ENCODE measurements around the gene IL11. TPM values are rescaled to one million over a fixed set of nuclear protein-coding genes. Genes with fewer than 3 reads are reported as not detected.
A peak's percentile ranks its signal among the peaks of the same experiment; 100 is the strongest.

The IL11 gene
- total and polyA plus RNA-seq, 5 experiments from 2014 or later = 0.21 TPM; not detected in 4

DNA sequence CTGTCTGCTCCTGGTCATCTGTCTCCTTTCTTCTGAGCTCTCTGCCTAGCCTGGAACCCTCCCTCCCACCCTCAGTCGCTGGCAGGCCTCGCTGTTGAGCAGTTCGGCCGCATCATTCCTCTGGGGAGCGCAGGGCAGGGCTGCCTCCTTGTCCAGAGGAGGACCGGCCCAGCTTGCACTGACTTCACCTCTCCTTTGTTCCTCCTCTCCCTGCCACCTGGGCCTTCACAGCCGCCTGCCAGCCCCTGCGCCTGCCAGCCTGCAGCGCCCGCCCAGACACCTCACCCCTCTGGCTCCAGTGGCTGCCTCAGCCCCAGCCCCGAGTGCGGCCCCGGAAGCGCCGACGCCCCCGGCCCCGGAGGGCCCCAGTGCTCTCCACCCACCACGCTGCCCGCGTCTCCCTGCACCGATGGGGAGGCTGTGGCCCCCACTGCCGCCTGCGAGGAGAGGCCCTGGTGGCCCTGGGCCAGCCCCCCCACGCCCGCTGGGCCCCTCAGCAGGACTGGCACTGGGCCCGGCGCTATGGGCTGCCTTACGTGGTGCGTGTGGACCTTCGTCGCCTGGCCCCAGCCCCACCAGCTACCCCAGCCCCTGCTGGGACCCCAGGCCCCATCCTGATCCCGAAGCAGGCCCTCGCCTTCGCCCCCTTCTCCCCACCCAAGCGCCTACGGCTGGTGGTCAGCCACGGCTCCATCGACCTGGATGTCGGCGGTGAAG lies 23.4 kb downstream of the IL11 start:
- Mint-ChIP-seq H3K36me3 (peaks cover 0 to 18% (median 9%) of the 10 kb centered on the region in 3 donors), H3K27me3 (peaks cover 0 to 23% (median 12%) of the 10 kb centered on the region in 5 donors), H3K4me3 (no peak overlapping the region), H3K27ac (no peak overlapping the region), H3K4me1 (peaks cover 2 to 17% (median 10%) of the 10 kb centered on the region in 4 donors), H3K9me3 (no peaks in the 10 kb centered on the region)
- POLR2A ChIA-PET = interaction anchor here (0.6 to 1.1 kb wide), 2 partner anchors 10 to 74 kb away, joined by 3 read pairs; no protein-coding TSS in a partner anchor
- DNase-seq (no peak), ATAC-seq (peak in 1 of 2 donors; percentile 10)

DNA sequence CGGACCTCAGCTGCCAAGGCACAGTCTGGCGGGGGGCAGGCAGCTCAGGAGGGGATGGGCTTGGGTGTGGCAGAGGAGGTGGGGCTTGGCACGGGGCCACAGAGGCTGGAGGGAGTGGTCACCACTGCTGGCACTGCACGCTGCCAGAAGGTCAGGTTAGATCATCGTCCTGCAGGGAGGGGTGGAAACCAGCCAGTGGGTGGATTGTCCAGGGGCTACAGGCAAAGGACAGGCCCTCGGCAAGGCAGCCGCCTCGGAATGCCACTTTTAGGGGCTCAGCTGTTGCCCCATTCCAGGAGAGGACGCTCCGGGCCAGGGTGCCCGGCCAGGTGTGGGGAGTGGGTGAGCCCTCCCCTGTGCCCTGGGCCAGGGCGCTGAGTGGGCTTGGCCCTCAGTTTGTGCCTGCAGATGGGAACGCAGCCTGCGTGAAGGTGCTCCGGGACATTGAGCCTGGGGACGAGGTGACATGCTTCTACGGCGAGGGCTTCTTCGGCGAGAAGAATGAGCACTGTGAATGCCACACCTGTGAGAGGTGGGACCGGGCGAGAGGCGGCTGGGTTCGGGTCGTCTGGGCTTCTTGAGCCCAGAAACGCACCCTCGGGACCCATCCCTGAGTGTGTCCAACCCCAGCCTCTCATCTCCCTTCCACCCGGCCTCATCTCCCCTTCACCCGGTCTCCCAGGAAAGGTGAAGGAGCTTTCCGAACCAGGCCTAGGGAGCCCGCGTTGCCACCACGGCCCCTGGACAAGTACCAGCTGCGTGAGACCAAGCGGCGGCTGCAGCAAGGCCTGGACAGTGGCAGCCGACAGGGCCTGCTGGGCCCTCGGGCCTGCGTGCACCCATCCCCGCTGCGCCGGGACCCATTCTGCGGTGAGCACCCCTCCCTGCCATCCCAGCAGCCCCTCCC lies 24.2 kb downstream of the IL11 start:
- peaks cover 0 to 20% (median 9%) of the 10 kb centered on the region in 3 donors for H3K36me3 Mint-ChIP-seq
- ATAC-seq (no peak), DNase-seq (no peak)
- POLR2A ChIA-PET = interaction anchor here (0.6 kb wide), 1 partner anchor 103 kb away, joined by 6 read pairs; no protein-coding TSS in a partner anchor
- peaks cover 5 to 16% (median 8%) of the 10 kb centered on the region in 4 donors for H3K4me1 Mint-ChIP-seq
- no peak overlapping the region for H3K4me3 Mint-ChIP-seq
- peaks cover 0 to 15% (median 4%) of the 10 kb centered on the region in 5 donors for H3K27me3 Mint-ChIP-seq
- no peaks in the 10 kb centered on the region for H3K9me3 Mint-ChIP-seq
- H3K27ac Mint-ChIP-seq = peak overlapping the region in 1 of 10 donors; percentile 61

DNA sequence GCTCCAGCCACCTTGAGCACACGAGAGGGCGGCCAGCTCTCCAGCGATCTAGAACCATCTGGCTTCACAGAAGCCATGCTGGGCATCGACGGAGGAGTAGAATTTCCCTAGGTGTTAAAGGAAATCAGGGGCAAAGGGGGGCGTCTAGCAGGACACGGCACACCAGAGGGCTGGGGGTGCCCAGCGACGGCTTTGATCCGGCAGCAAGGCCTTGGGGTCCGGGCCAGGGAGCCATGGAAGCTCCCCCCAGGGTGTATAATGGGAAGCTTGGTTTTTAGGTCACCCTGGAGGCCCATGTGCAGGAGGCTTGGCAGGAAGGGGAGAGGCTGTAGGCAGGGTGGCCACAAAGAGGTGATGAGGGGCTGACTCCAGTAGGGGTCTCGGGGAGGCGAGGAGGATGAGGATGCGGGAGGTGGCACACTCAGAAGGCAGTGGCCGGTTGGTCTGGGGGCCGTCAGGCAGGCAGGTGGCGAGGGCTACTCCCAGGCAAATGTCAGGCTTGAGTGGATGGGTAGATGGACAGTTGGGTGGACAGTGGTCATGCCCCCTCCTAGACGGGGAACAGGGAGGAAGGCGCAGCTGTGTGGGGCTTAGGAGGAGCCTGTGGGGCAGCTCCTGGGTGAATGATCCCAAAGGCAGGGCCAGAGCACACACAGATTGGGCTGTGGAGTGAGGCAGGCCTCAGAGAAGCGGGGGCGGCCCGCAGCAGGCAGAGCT lies 25.0 kb downstream of the IL11 start:
- no peak for ATAC-seq

DNA sequence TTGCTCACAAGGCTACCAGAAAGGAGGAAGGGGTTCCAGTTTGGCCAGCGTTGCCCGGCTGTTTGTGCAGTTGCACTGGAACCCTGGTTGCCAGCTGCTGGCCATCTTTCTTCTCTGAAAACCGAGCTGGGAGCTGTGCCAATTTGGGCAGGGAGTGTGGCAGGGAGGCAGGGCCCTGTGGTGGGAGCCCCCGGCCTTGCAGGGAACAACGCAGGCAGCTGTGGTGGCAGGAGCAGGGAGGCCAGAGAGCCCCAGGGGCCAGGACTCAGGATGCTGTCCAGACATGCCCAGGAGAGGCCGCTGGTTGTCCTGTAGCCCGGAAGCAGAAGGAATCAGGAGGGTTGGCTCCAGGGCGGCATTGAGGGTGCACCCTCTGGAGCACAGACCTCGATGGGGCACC lies 25.8 kb downstream of the IL11 start:
- peaks cover 9 to 31% (median 16%) of the 10 kb centered on the region in 4 donors for H3K4me1 Mint-ChIP-seq
- H3K4me3 Mint-ChIP-seq = no peak overlapping the region
- no peak overlapping the region for H3K27ac Mint-ChIP-seq
- POLR2A ChIA-PET = interaction anchor here (0.7 kb wide), 1 partner anchor 8 kb away, joined by 3 read pairs; no protein-coding TSS in a partner anchor
- no peaks in the 10 kb centered on the region for H3K9me3 Mint-ChIP-seq
- ATAC-seq (no peak), DNase-seq (no peak)
- peaks cover 0 to 20% (median 9%) of the 10 kb centered on the region in 3 donors for H3K36me3 Mint-ChIP-seq
- peaks cover 0 to 4% (median 0%) of the 10 kb centered on the region in 5 donors for H3K27me3 Mint-ChIP-seq

More for the DNA sequence above, 25.0 kb downstream of the IL11 start:
- peaks cover 0 to 20% (median 9%) of the 10 kb centered on the region in 3 donors for H3K36me3 Mint-ChIP-seq
- H3K4me1 Mint-ChIP-seq = peaks cover 6 to 23% (median 11%) of the 10 kb centered on the region in 4 donors
- POLR2A ChIA-PET = interaction anchor here (0.6 kb wide), 1 partner anchor 102 kb away, joined by 6 read pairs; no protein-coding TSS in a partner anchor
- peak overlapping the region in 1 of 10 donors; percentile 67 for H3K4me3 Mint-ChIP-seq
- H3K27ac Mint-ChIP-seq = peak overlapping the region in 2 of 10 donors; percentile 59 to 61
- no peaks in the 10 kb centered on the region for H3K9me3 Mint-ChIP-seq
- peaks cover 0 to 7% (median 0%) of the 10 kb centered on the region in 5 donors for H3K27me3 Mint-ChIP-seq
- no peak for DNase-seq

DNA sequence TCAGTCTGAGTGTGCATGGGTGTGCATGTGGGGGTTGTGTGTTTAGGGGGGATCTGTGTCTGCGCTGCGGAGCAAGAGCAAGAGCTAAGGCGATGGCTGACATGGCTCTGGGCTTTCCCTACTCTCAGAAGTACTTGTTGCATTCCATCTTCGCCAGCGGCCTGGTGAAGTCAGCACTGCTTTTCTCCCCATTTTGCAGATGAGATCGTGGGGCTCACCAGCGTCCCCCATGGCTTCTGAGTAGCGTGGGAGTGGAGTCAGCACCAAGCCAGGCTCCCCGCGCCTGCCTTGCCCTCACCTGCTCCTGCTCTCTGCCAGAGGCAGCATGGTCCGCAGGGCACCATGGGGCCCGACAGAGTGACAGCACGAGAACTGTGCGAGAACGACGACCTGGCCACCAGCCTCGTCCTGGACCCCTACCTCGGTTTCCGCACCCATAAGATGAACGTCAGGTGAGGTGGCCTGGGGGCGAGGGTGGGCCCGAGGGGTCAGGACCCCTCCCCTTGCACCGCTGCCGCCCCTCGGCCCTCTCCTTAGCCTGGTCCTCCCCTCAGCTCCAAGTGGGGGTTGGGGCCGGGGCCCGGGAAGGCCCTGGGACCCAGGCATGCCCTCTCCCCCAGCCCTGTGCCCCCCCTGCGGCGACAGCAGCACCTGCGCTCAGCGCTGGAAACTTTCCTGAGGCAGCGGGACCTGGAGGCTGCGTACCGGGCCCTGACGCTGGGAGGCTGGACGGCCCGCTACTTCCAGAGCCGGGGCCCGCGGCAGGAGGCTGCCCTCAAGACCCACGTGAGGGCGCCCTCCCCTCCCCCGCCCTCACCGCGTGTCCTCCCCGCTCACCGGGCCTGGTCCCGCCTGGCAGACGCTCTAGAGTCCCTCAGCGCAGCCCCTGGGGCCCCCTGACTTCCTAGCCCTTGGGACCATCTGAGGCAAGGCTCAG lies 28.4 kb downstream of the IL11 start:
- DNase-seq = no peak
- peaks cover 14 to 42% (median 23%) of the 10 kb centered on the region in 4 donors for H3K4me1 Mint-ChIP-seq
- H3K27ac Mint-ChIP-seq = peak overlapping the region in 8 of 10 donors; percentile 56 to 99 (median 79)
- peak overlapping the region; percentile 40 to 83 (median 58) for H3K4me3 Mint-ChIP-seq
- no peaks in the 10 kb centered on the region for H3K9me3 Mint-ChIP-seq
- no peak for ATAC-seq
- POLR2A ChIA-PET = interaction anchor here (1.7 kb wide), 1 partner anchor 88 kb away, joined by 3 read pairs; no protein-coding TSS in a partner anchor
- peaks cover 0 to 16% (median 9%) of the 10 kb centered on the region in 3 donors for H3K36me3 Mint-ChIP-seq
- peaks cover 0 to 11% (median 0%) of the 10 kb centered on the region in 5 donors for H3K27me3 Mint-ChIP-seq

DNA sequence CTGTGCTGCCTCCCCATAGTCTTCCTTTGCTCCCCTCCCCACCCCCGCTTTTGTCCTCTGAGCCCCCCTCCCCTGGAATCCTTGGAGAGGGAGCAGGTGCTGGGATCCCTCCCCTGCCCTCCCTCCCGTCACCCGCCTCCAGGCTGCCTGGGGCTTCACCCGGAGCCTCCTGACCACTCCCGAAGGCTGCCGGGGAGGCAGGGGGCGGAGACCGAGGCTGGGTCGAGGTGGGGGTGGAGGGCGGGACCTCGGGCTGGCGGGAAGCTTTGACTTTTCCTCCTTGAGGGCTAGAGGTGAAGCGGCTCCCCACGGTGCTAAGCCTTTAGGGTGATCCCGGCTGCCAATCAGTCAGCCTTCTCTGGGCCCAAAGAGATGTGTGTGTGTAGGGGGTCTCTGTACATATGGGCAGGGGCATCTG lies 29.1 kb downstream of the IL11 start:
- ATAC-seq (no peak), DNase-seq (peak in 7 of 10 donors; percentile 16 to 51 (median 25))
- peaks cover 0 to 16% (median 9%) of the 10 kb centered on the region in 3 donors for H3K36me3 Mint-ChIP-seq
- POLR2A ChIA-PET = interaction anchor here (0.7 to 1.7 kb wide), 3 partner anchors 9 to 87 kb away, joined by 3 to 5 read pairs (median 4); partner anchors contain the start of gene TMEM238
- no peaks in the 10 kb centered on the region for H3K9me3 Mint-ChIP-seq
- H3K27ac Mint-ChIP-seq = peak overlapping the region in 9 of 10 donors; percentile 29 to 99 (median 93)
- H3K4me1 Mint-ChIP-seq = peaks cover 14 to 42% (median 23%) of the 10 kb centered on the region in 4 donors
- H3K4me3 Mint-ChIP-seq = peak overlapping the region; percentile 76 to 88 (median 84)
- H3K27me3 Mint-ChIP-seq = peaks cover 0 to 17% (median 0%) of the 10 kb centered on the region in 5 donors

DNA sequence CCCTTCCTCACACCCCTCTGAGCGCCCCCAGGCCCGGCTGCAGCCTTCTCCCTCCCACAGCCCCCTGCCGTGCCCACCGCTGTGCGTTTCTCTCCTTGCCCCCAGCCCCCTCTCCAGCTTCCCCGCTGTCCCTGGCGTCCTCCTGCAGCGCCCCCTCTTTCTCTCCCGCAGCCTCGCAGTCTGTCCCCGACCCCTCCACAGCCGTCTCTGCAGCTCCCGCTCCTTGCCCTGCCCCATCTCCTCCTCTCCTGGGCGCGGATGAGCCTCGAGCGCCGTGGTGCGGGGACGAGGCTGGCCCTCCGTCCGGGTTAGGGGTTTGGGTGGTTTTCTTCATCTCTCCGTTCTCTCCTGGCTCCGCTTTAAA lies 29.5 kb downstream of the IL11 start:
- H3K9me3 Mint-ChIP-seq = no peaks in the 10 kb centered on the region
- H3K27ac Mint-ChIP-seq = peak overlapping the region in 9 of 10 donors; percentile 29 to 99 (median 93)
- POLR2A ChIA-PET = interaction anchor here (0.7 to 2.0 kb wide), 4 partner anchors 10 to 87 kb away, joined by 3 to 10 read pairs (median 4); partner anchors contain the start of gene TMEM238
- DNase-seq = peak in 2 of 10 donors; percentile 25 to 27
- no peak for ATAC-seq
- H3K27me3 Mint-ChIP-seq = peaks cover 0 to 17% (median 0%) of the 10 kb centered on the region in 5 donors
- H3K4me3 Mint-ChIP-seq = peak overlapping the region; percentile 76 to 88 (median 84)
- peaks cover 14 to 42% (median 23%) of the 10 kb centered on the region in 4 donors for H3K4me1 Mint-ChIP-seq
- H3K36me3 Mint-ChIP-seq = peaks cover 0 to 16% (median 9%) of the 10 kb centered on the region in 3 donors

DNA sequence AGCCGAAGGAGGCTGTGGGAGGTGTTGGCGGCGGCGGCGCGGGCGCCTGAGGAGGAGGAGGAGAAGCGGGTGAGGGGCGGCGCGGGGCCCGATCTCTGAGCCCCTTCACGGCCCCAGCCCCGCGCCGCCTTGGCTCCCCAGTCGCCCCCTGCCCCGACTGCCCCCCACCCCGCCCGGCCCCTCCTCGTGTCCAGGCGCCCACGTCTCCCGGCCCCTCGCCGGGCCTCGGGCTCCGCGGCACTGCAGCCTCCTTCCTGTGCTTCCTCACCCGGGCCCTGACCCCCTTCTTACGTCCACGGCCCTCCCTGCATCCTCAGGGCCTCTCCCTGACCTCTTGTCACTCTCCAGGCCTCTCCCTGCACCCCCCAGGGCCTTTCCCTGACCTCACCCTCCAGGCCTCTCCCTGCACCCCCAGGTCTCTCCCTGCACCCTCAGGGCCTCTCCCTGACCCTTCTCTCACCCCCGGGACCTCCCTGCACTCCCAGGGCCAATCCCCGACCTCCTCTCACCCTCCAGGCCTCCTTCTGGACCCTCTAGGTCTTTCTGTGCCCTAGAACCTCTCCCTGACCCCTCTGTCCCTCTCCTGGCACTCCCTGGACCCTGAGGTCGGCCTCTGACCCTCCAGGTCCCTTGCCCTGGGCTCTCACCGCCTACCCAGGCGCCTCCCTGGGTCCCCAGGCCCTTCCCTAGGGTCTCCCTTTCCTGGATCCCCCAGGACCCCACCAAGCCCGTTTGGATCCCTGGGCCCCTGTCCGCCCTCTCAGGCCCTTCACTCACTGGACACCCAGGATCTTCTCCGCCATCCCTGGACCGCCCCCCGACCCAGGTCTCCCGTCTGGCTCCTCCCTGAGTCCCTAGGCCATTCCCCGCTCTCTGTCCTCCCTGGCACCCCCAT lies 30.1 kb downstream of the IL11 start:
- peak overlapping the region; percentile 83 to 99 (median 94) for H3K4me3 Mint-ChIP-seq
- peaks cover 0 to 14% (median 0%) of the 10 kb centered on the region in 5 donors for H3K27me3 Mint-ChIP-seq
- H3K27ac Mint-ChIP-seq = peak overlapping the region; percentile 89 to 99 (median 97)
- peaks cover 0 to 13% (median 9%) of the 10 kb centered on the region in 3 donors for H3K36me3 Mint-ChIP-seq
- DNase-seq (peak in 5 of 10 donors; percentile 13 to 71 (median 41)), ATAC-seq (no peak)
- H3K9me3 Mint-ChIP-seq = no peaks in the 10 kb centered on the region
- peaks cover 13 to 38% (median 23%) of the 10 kb centered on the region in 4 donors for H3K4me1 Mint-ChIP-seq
- POLR2A ChIA-PET = interaction anchor here (0.7 to 2.1 kb wide), 25 partner anchors 9 to 1237 kb away, joined by 3 to 46 read pairs (median 4); partner anchors contain the start of genes FIZ1, HSPBP1, NDUFA3 and PPP1R12C

DNA sequence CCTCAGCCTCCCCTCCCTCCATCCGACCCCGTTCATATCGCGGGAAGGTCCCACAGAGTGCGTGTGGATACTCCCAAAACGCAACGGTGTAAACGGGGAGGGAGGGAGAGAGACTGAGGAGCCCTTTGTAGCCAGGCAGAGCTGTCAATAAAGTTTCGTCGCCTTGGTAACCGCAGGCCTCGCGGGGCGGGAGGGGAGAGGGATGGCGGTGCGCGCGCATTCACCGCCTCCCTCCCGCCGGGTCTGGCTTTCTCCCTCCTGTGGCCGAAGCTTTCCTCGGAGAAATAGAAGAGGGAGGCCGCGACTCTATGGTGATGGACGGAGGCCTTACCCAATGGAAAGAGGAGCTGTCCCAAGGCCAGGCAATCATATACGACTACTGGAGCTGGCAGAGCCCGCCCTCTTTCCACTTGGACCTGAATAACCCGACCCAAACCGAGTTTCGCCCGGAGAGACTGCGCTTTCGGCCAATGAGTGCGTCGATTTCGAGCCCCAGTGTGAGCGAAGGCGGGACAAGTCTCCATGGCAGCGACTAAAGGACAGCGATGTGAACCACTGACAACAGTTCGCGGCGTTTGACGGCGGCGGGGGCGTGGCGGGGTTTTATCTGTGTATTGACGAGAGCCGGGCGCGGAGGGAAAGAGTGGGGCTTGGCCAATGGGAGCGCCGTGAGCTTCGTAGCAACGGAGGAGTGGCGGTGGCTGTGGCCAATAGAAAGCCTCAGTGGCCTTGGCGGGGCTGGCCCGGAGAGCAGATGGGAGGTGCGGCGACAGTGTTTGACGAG lies 31.0 kb downstream of the IL11 start, which contains the start of gene KMT5C:
KMT5C (plus strand) TSS at position 772 of the 784 bp plus-strand sequence. CDS start 2,061 bp downstream, outside the sequence.
- peak; percentile 78 to 85 for ATAC-seq
- H3K9me3 Mint-ChIP-seq = no peaks in the 10 kb centered on the region
- POLR2A ChIA-PET = interaction anchor here (0.7 to 2.1 kb wide), 25 partner anchors 9 to 1236 kb away, joined by 3 to 46 read pairs (median 4); partner anchors contain the start of genes FIZ1, HSPBP1, NDUFA3 and PPP1R12C

More for the DNA sequence above, 31.0 kb downstream of the IL11 start, which contains the start of gene KMT5C:
- peak; percentile 98 to 100 (median 100) for DNase-seq
- peak within 1 kb of the TSS; percentile 89 to 99 (median 97) for H3K27ac Mint-ChIP-seq
- peaks cover 0 to 14% (median 0%) of the 10 kb centered on the region in 5 donors for H3K27me3 Mint-ChIP-seq
- peak within 1 kb of the TSS; percentile 83 to 99 (median 94) for H3K4me3 Mint-ChIP-seq
- peaks cover 12 to 34% (median 23%) of the 10 kb centered on the region in 4 donors for H3K4me1 Mint-ChIP-seq
- H3K36me3 Mint-ChIP-seq = peaks cover 0 to 10% (median 7%) of the 10 kb centered on the region in 3 donors

Measured in naive thymus-derived CD8-positive, alpha-beta T cell (primary cell).